KG1 (cell line): ENCODE results near the gene OSBP2.

Experiments used
- DNase-seq: peaks from one replicate; lab custom pipeline; 2025; lab: John Stamatoyannopoulos, UW

Gene OSBP2

DNA sequence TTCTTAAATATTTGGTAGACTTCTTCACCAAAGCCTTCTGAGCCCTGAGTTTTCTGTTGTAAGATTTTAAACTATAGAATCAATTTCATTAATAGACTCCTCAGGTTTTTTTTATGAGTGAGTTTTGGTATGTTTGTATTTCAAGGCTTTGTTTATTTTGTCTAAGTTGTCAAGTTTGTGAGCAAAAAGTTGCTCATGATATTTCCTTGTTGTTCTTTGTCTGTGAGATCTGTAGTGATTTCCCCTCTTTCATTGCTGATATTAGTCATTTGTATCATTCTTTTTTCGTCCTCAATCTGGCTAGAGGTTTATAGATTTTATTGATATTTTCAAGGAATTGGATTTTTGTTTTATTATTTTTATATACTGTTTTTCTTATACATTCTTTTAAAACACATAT is 152.9 kb downstream of the OSBP2 start:
- no peak for DNase-seq

- no peak for DNase-seq
Measured at GRCh38 chr22:30855266-30855665, 160.6 kb downstream of the OSBP2 start.

DNA sequence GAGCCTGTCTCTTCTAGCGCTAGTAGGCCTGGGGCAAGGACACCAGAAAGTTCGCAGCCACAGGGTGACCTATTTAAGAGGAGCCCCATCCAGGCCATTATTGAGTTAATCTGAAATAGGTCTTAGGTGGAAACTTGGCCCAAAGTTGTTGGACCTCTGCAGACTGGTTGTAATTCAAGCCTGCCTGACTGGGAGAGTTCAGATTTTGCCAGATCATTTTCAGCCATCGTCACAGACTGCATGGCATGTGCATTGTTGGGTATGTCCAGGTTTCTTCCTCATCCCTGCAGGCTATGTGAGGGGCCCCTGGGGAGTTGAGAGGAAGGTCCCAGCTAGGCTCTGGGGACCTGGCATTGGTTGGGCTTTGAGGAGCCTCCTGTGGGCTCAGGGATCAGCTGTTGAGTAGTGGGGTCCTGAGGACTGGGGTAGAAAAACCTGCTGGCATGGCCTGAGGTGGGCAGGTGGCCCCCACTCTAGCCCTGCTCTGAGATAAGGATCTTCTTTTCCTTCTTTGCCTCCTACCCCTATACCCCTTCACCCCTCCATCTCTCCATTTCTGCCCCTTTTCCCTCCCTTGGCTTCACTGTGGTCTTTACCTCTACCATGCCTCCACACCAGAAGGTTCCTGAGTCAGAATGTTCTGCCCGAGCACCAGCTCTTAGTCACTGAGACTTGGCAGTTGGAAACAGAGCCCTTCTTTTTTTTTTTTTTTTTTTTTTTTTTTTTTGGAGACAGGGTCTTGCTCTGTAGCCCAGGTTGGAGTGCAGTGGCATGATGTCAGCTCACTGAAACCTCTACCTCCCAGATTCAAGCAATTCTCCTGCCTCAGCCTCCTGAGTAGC is 161.2 kb downstream of the OSBP2 start:
- no peak for DNase-seq

- DNase-seq = no peak
Measured at GRCh38 chr22:30856741-30857502, 162.2 kb downstream of the OSBP2 start.

DNA sequence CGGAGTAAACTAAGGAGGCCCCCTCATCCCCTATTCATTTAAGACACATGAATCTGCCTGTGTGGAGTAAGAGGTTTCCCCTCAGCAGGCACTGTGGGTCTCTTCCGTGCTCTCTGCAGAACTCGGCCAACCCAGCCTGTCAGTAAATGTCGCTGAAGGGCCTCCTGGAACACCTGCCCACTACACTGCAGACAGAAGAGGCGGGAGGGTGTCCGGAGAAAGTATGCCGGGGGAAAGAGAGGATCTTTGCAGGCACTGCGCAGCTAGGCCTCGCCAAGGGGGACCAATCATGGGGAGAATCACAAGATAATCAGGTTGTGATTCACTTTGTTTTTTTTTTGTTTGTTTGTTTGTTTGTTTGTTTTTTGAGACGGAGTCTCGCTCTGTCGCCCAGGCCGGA is 163.1 kb downstream of the OSBP2 start:
- DNase-seq = no peak

GRCh38 chr22:30858976-30859713 is 164.5 kb downstream of the OSBP2 start:
- no peak for DNase-seq

DNA sequence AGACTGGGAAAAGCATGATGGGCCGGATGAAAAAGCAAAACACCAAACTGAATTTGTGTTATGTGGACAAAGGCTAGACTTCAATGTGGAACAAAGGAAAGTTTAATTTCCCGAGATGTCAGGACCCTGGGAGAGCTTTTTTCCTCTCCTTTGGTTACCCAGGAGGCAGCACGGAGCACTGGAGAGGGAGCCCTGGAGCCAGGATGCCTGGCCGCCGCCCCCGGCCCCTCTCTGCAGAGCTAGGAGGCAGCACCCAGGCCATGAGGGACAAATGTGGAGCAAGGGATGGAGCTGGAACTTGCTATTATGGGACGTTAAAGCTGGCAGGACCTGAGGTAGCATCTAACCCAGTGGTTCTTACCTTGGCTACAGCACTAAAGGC is 165.0 kb downstream of the OSBP2 start:
- no peak for DNase-seq

DNA sequence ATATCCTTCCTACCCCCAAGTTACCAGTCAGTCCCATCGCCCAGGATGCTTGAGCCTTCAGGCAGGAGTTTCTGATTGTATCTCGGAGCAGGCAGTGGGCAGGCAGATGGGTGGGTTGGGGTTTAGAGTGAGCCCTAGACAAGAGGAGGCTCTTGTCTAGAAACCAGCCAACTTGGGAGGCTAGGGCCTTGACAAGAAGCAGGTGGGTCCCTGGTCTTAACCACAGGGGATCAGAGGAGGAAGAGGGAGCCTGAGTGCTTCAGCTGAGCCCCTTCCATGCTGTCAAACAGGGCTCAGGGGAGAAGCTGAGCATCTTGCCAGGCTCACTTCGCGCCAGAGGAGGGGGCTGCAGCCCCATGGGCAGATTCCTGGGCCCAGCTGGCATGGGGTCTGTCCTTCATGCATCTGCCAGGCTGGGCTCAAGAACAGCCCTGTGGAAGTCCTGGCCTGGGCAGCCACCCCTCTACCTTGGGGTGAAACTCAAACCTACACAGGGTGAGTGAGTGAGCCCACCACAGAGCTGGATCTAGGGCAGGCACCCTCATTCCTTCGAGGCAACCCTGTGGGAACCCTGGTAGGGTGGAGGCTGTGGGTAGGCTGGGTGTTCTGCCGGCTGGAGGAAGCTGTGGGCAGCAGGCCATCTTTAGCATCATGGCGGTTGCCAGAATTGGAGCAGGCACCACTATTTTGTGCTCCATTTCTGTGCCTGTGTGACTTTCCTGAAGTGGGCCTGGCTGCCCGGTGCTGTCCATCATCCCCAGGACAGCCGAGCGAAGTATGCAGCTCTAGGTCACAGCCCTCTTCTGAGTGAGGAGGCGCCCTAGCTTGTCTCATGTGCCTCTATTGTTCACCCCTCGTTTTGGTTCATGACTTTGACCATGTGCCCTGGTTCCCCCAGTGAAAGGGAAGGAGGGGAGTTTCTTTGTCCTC is 165.8 kb downstream of the OSBP2 start:
- no peak for DNase-seq

DNA sequence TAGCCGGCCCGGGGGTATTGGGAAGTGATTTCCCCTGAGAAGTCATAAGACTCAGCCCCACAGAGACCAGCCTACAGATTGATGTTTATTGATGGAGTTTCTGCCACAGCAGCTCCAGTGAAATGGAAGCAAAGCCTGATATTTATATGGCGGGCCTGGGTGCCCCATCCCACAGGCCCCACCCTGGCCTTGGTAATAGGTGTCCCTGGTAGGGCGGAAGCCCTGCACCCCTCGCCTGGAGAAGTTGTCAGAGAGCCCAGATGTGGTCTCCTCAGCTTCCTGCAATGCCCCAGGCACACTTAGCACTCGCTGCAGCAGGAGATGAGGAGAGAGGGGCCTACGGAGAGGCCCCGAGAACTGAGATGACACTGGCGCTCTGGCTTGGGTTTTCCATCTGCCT is 166.5 kb downstream of the OSBP2 start:
- DNase-seq = no peak

DNA sequence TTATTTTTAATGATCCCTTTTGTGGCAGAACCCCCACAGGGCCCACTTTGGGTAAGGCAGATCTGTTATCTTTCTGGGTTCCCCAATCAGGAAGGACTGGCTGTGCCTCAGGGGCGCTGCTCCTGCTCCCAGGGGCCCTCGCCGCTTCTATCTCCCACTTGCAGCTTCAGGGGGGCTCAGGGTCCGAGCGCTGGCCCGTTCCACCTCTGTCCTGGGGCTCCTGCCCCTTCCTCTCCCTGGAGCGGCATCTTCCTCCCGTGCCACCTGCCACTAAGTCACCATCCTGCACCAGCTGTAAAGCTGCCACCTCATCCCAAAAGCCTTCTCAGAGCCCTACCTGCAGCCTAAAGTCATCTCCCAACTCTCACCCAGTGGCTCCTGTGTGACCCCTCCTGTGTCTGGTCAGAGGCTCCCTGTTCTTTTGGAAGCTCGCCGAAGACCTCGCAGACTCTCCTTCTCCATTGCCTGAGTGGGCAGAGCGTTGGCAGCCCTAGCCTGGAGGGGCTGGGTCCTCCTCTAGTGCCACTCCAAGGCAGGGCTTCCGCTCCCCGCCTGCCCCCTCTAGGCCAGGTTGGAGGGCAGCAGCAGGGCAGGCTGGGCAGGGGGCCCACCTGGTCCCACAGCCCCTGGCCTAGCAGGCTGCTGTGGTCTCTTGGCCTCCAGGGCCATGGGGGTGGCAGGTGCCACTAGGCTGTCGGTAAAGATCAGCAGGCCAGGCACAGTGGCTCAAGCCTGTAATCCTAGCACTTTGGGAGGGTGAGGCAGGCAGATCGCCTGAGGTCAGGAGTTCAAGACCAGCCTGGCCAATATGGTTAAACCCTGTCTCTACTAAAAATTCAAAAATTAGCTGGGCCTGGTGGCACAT is 167.2 kb downstream of the OSBP2 start:
- no peak for DNase-seq

- DNase-seq = no peak
Measured at GRCh38 chr22:30863081-30863833, 168.6 kb downstream of the OSBP2 start.

GRCh38 chr22:30864441-30865420 is 170.1 kb downstream of the OSBP2 start:
- DNase-seq = no peak

DNA sequence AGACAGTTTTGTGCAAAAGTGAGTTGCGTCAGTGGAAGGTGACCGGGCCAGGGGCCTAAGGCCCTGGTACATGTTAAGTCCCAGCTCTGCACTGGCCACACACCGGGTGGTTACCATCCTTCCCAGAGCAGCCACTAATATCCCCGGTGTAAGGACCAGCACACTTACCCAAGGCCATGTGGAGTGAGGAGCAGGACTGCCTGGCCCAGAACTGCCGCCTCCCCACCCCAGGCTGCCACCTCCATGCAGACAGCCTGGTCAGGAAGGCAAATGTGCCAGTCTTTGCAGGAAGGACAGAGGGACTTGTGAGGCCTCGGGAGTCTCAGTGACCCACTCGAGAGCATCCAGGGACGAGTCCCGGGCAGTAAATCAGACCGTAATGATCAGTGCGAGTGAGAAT is 171.0 kb downstream of the OSBP2 start:
- DNase-seq = no peak

- no peak for DNase-seq
Measured at GRCh38 chr22:30866216-30866615, 171.5 kb downstream of the OSBP2 start.

DNA sequence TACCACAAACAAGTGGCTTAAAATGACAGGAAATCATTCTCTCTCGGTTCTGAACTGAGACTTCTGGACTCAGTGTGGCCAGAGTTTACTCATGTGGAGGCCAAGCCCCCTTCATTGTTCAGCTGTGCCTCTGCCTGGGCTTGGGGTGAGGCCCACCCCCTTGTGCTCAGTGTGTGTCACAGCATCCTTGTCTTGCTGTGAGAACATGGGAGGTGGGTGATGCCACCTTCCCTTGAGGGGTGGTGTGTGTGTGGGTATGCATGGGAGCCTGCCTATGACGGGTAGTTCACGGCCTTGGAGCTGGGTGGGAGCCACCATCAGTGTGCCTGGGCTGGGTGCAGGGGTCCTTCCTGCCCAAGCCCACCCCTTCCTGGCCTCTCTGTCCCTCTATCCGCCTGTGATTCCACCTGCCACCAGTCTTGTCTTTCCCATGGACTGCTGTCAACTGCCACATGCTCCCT is 172.2 kb downstream of the OSBP2 start:
- no peak for DNase-seq

- no peak for DNase-seq
Measured at GRCh38 chr22:30867746-30868662, 173.3 kb downstream of the OSBP2 start.

DNA sequence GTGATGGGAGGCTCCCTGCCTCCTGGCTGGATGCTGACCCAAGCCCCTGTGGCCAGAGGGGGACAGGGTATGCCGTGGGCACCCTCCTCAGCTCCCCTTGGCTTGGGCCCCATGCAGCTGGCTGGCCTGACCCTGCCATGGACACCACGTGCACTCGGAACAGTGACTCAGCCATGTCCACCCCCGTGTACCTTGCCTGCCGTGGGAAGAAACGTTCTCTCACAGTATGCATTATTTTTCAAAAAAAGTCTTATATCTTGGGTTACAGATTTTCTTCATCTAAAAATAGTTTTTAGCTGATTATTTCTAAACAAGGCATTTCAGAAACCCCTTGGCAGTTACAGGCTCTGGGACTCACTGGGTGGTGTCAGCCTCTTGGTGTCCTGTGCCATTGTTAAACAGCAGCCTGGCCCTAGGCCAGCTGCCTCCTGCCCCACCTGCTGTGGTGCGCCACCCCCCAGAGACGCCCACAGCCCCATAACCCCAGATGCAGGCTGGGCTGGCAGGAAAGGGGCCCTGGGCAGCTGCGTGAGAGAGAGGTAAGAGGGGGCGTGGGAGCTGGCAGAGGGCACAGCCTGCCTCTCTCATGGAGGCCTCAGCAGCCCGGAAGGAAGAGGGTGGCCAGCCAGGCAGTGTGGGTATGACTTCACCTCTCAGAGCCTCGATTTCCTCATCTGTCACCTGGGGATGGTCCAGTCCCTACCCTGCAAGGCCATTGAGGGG is 174.2 kb downstream of the OSBP2 start:
- DNase-seq = no peak
